Effector memory CD8-positive, alpha-beta T cell (primary cell): ENCODE data around the gene TATDN2.
A peak's percentile ranks its signal among the peaks of the same experiment; 100 is the strongest.

Experiments
- ATAC-seq: fragments of 150-1000 bp; cut with Tn5 transposase; replicated peaks from 2 replicates; pipeline ENCODE4 v1.10.0; 2021; ENCODE audit warnings: mild to moderate bottlenecking, moderate library complexity
- DNase-seq, 3 experiments: peaks; one replicate each; pipeline ENCODE4 v3.0.0; 2021
- H3K27ac Mint-ChIP-seq, 2 donors: one replicate each; pipeline ENCODE4 v1.8.0; 2022; ENCODE audit warnings: mild to moderate bottlenecking in 2 of 2, mixed read lengths in 2 of 2, moderate library complexity in 2 of 2
- H3K27me3 Mint-ChIP-seq, 2 donors: one replicate each; pipeline ENCODE4 v1.8.0; 2022; ENCODE audit warnings: mixed read lengths in 2 of 2
- H3K36me3 Mint-ChIP-seq: one replicate; pipeline ENCODE4 v1.8.0; 2022; ENCODE audit warnings: mild to moderate bottlenecking, moderate library complexity, mixed read lengths; ENCODE audit not compliant: insufficient read depth
- H3K4me1 Mint-ChIP-seq, 2 donors: one replicate each; pipeline ENCODE4 v1.8.0; 2022; ENCODE audit warnings: low read depth in 2 of 2, mixed read lengths in 2 of 2
- H3K4me3 Mint-ChIP-seq, 2 donors: one replicate each; pipeline ENCODE4 v1.8.0; 2022; ENCODE audit warnings: mild to moderate bottlenecking in 2 of 2, mixed read lengths in 2 of 2, moderate library complexity in 2 of 2
- H3K9me3 Mint-ChIP-seq, 2 donors: one replicate each; pipeline ENCODE4 v1.8.0; 2022; ENCODE audit warnings: mixed read lengths in 2 of 2
- total RNA-seq, 9 experiments: gene quantifications; one replicate each; lab custom pipeline; 2026; lab: John Stamatoyannopoulos, UW

TATDN2 gene
- total RNA-seq: 22.2 to 49.3 (median 30.9) reads per million in 9 experiments

- Mint-ChIP-seq H3K4me3 (peak within 1 kb of the TSS; percentile 98 to 99), H3K36me3 (peaks cover 39% of the 10 kb centered on the region), H3K9me3 (no peaks in the 10 kb centered on the region), H3K27me3 (no peaks in the 10 kb centered on the region), H3K4me1 (peaks cover 43 to 44% of the 10 kb centered on the region in 2 donors), H3K27ac (peak within 1 kb of the TSS; percentile 94)
- DNase-seq (peak; percentile 82 to 85 (median 84)), ATAC-seq (peak; percentile 90)
Observed at GRCh38 chr3:10248184-10248983, at the start of gene TATDN2. TSS of gene TATDN2 (plus strand) at chr3:10248459. CDS start at chr3:10249201, 742 bp downstream.

- peaks cover 22% of the 10 kb centered on the region for H3K36me3 Mint-ChIP-seq
- peak overlapping the region; percentile 58 to 73 for H3K4me3 Mint-ChIP-seq
- peak; percentile 55 to 59 (median 59) for DNase-seq
- H3K27me3 Mint-ChIP-seq: no peaks in the 10 kb centered on the region
- H3K27ac Mint-ChIP-seq: peak overlapping the region; percentile 96 to 99
- ATAC-seq: peak; percentile 65
- no peaks in the 10 kb centered on the region for H3K9me3 Mint-ChIP-seq
- H3K4me1 Mint-ChIP-seq: peaks cover 33 to 43% of the 10 kb centered on the region in 2 donors
Observed at GRCh38 chr3:10198761-10199649, 49.3 kb upstream of the TATDN2 start.

- Mint-ChIP-seq H3K27me3 (no peaks in the 10 kb centered on the region), H3K4me1 (peaks cover 0 to 7% of the 10 kb centered on the region in 2 donors), H3K4me3 (no peak overlapping the region), H3K36me3 (peaks cover 6% of the 10 kb centered on the region), H3K27ac (peak overlapping the region in 1 of 2 donors; percentile 17), H3K9me3 (no peaks in the 10 kb centered on the region)
- DNase-seq (no peak), ATAC-seq (no peak)
Observed at GRCh38 chr3:10204921-10205320, 43.3 kb upstream of the TATDN2 start.

- ATAC-seq (no peak), DNase-seq (no peak)
- Mint-ChIP-seq H3K27me3 (no peaks in the 10 kb centered on the region), H3K4me1 (peaks cover 0 to 7% of the 10 kb centered on the region in 2 donors), H3K27ac (peak overlapping the region in 1 of 2 donors; percentile 17), H3K9me3 (no peaks in the 10 kb centered on the region), H3K4me3 (no peak overlapping the region), H3K36me3 (peaks cover 1% of the 10 kb centered on the region)
Observed at GRCh38 chr3:10205451-10206165, 42.7 kb upstream of the TATDN2 start.

- peaks cover 0 to 7% of the 10 kb centered on the region in 2 donors for H3K4me1 Mint-ChIP-seq
- no peak overlapping the region for H3K27ac Mint-ChIP-seq
- H3K27me3 Mint-ChIP-seq: no peaks in the 10 kb centered on the region
Observed at GRCh38 chr3:10206166-10206511, 42.1 kb upstream of the TATDN2 start.

GRCh38 chr3:10213156-10213792 is 35.0 kb upstream of the TATDN2 start:
- no peaks in the 10 kb centered on the region for H3K9me3 Mint-ChIP-seq
- H3K4me1 Mint-ChIP-seq: no peaks in the 10 kb centered on the region
- no peak overlapping the region for H3K27ac Mint-ChIP-seq
- H3K36me3 Mint-ChIP-seq: peaks cover 4% of the 10 kb centered on the region
- no peak for ATAC-seq
- H3K4me3 Mint-ChIP-seq: no peak overlapping the region
- H3K27me3 Mint-ChIP-seq: no peaks in the 10 kb centered on the region
- DNase-seq: no peak

More at GRCh38 chr3:10206166-10206511, 42.1 kb upstream of the TATDN2 start:
- Mint-ChIP-seq H3K4me3 (no peak overlapping the region), H3K9me3 (no peaks in the 10 kb centered on the region), H3K36me3 (no peaks in the 10 kb centered on the region)
- DNase-seq (no peak), ATAC-seq (no peak)

- H3K36me3 Mint-ChIP-seq: peaks cover 4% of the 10 kb centered on the region
- H3K27ac Mint-ChIP-seq: peak overlapping the region; percentile 0 to 69
- no peaks in the 10 kb centered on the region for H3K9me3 Mint-ChIP-seq
- H3K4me1 Mint-ChIP-seq: peaks cover 5 to 8% of the 10 kb centered on the region in 2 donors
- no peak overlapping the region for H3K4me3 Mint-ChIP-seq
- no peaks in the 10 kb centered on the region for H3K27me3 Mint-ChIP-seq
- ATAC-seq: no peak
- DNase-seq: no peak
Observed at GRCh38 chr3:10215578-10216368, 32.5 kb upstream of the TATDN2 start.

GRCh38 chr3:10217359-10217758 is 30.9 kb upstream of the TATDN2 start:
- Mint-ChIP-seq H3K36me3 (peaks cover 7% of the 10 kb centered on the region), H3K27ac (no peak overlapping the region)

GRCh38 chr3:10219737-10220136 is 28.5 kb upstream of the TATDN2 start:
- peak overlapping the region; percentile 56 for H3K27ac Mint-ChIP-seq
- no peak overlapping the region for H3K4me3 Mint-ChIP-seq
- DNase-seq (no peak), ATAC-seq (no peak)
- H3K36me3 Mint-ChIP-seq: peaks cover 10% of the 10 kb centered on the region
- H3K9me3 Mint-ChIP-seq: no peaks in the 10 kb centered on the region
- H3K27me3 Mint-ChIP-seq: no peaks in the 10 kb centered on the region
- peaks cover 24 to 34% of the 10 kb centered on the region in 2 donors for H3K4me1 Mint-ChIP-seq

More at GRCh38 chr3:10217359-10217758, 30.9 kb upstream of the TATDN2 start:
- ATAC-seq (no peak), DNase-seq (no peak)
- H3K4me1 Mint-ChIP-seq: peaks cover 7 to 17% of the 10 kb centered on the region in 2 donors
- no peaks in the 10 kb centered on the region for H3K9me3 Mint-ChIP-seq
- H3K27me3 Mint-ChIP-seq: no peaks in the 10 kb centered on the region
- no peak overlapping the region for H3K4me3 Mint-ChIP-seq

- DNase-seq (peak; percentile 27 to 45 (median 44)), ATAC-seq (peak; percentile 82)
- peaks cover 13% of the 10 kb centered on the region for H3K36me3 Mint-ChIP-seq
- H3K9me3 Mint-ChIP-seq: no peaks in the 10 kb centered on the region
- H3K4me3 Mint-ChIP-seq: peak overlapping the region; percentile 38 to 64
- peaks cover 39 to 50% of the 10 kb centered on the region in 2 donors for H3K4me1 Mint-ChIP-seq
- no peaks in the 10 kb centered on the region for H3K27me3 Mint-ChIP-seq
- H3K27ac Mint-ChIP-seq: peak overlapping the region; percentile 78 to 79
Observed at GRCh38 chr3:10223676-10224639, 24.3 kb upstream of the TATDN2 start.
